RCC 7860 (cell line): ENCODE data around the gene BICDL2.
A peak's percentile ranks its signal among the peaks of the same experiment; 100 is the strongest.

Source experiments
- DNase-seq: peaks from one replicate; pipeline ENCODE4 v3.0.0-alpha.2; 2015; ENCODE audit warnings: low spot score
- FAIRE-seq: peaks from 2 replicates; lab custom pipeline; 2012; peaks lifted over from hg19 to GRCh38; lab: Jason Lieb, UNC

BICDL2 gene

GRCh38 chr16:3026003-3026378 lies 10.8 kb downstream of the BICDL2 start:
- no peak for DNase-seq
- FAIRE-seq, result no peak

GRCh38 chr16:3025032-3026002 lies 11.4 kb downstream of the BICDL2 start:
- DNase-seq, result no peak
- FAIRE-seq, result no peak

- peak; percentile 75 for FAIRE-seq
- peak; percentile 98 for DNase-seq
Observed at GRCh38 chr16:3023669-3024478, 12.9 kb downstream of the BICDL2 start, which contains the start of the genes HCFC1R1 and THOC6. TSS of gene HCFC1R1 (minus strand) at chr16:3023942. CDS start at chr16:3023941, 1 bp downstream. TSS of gene THOC6 (plus strand) at chr16:3024035. CDS start at chr16:3024327, 292 bp downstream.

GRCh38 chr16:3023415-3023668 lies 13.4 kb downstream of the BICDL2 start:
- DNase-seq, result peak; percentile 93
- peak; percentile 59 for FAIRE-seq

GRCh38 chr16:3022684-3023414 lies 13.9 kb downstream of the BICDL2 start:
- DNase-seq, result no peak
- no peak for FAIRE-seq

GRCh38 chr16:3022208-3022683 lies 14.5 kb downstream of the BICDL2 start:
- FAIRE-seq, result no peak
- DNase-seq, result peak; percentile 93

- peak; percentile 97 for DNase-seq
- peak; percentile 93 for FAIRE-seq
Observed at GRCh38 chr16:3021449-3022207, 15.1 kb downstream of the BICDL2 start.

- peak; percentile 71 for FAIRE-seq
- peak; percentile 95 for DNase-seq
Observed at GRCh38 chr16:3020604-3021448, 15.9 kb downstream of the BICDL2 start.

- DNase-seq (peak; percentile 66), FAIRE-seq (no peak)
Observed at GRCh38 chr16:3020247-3020603, 16.5 kb downstream of the BICDL2 start, which contains the start of gene TNFRSF12A. TSS of gene TNFRSF12A (plus strand) at chr16:3020368. CDS start at chr16:3020398, 30 bp downstream.

- DNase-seq (no peak), FAIRE-seq (no peak)
Observed at GRCh38 chr16:3019594-3020246, 17.0 kb downstream of the BICDL2 start.

GRCh38 chr16:3017794-3018506 lies 18.8 kb downstream of the BICDL2 start, which contains the start of gene CLDN6:
TSS of gene CLDN6 (minus strand) at chr16:3018183. CDS start at chr16:3016021, 2,162 bp downstream.
- no peak for DNase-seq

GRCh38 chr16:3017344-3017743 lies 19.4 kb downstream of the BICDL2 start:
- DNase-seq (no peak), FAIRE-seq (no peak)

More at GRCh38 chr16:3017794-3018506, 18.8 kb downstream of the BICDL2 start, which contains the start of gene CLDN6:
- no peak for FAIRE-seq

- no peak for FAIRE-seq
Observed at GRCh38 chr16:3015865-3016521, 20.8 kb downstream of the BICDL2 start.

GRCh38 chr16:3014971-3015370 lies 21.8 kb downstream of the BICDL2 start:
- DNase-seq (no peak), FAIRE-seq (no peak)

More at GRCh38 chr16:3015865-3016521, 20.8 kb downstream of the BICDL2 start:
- no peak for DNase-seq

- FAIRE-seq, result no peak
- DNase-seq, result no peak
Observed at GRCh38 chr16:3013998-3014690, 22.6 kb downstream of the BICDL2 start.

- peak; percentile 29 for DNase-seq
- FAIRE-seq, result no peak
Observed at GRCh38 chr16:3013491-3013951, 23.2 kb downstream of the BICDL2 start.
